GM18951 (cell line): ENCODE measurements around the gene KCNN4.
A peak's percentile ranks its signal among the peaks of the same experiment; 100 is the strongest.
"Not testable (repeated sequence)": the region's sequence is repeated elsewhere in the genome, so short reads cannot be mapped to it uniquely, and the experiment has no call there.

Experiments
- POLR2A ChIP-seq: IDR thresholded peaks from 4 replicates; pipeline ENCODE4 v1.6.1; 2011; ENCODE audit warnings: mild to moderate bottlenecking; ENCODE audit not compliant: insufficient read length, insufficient read depth; ENCODE audit errors: extremely low read depth
- in situ Hi-C: fragments of 300-500 bp; cut with MboI; formaldehyde crosslinking; loops from one replicate; pipeline ENCODE4 v1.12.0; 2022; ENCODE audit warnings: low sequenced_read_pairs, mixed read lengths, inconsistent platforms; ENCODE audit not compliant: unreplicated experiment

The KCNN4 gene

GRCh38 chr19:43775299-43775890, 5.4 kb downstream of the KCNN4 start:
- TF ChIP-seq POLR2A = no peak
- in situ Hi-C loops = no loop called here

- in situ Hi-C loops = not testable (repeated sequence)
Measured at GRCh38 chr19:43774940-43775258, 5.9 kb downstream of the KCNN4 start.

- TF ChIP-seq POLR2A = no peak
- in situ Hi-C loops = no loop called here
Measured at GRCh38 chr19:43774103-43774939, 6.5 kb downstream of the KCNN4 start.

- in situ Hi-C loops = no loop called here
Measured at GRCh38 chr19:43773725-43774102, 7.1 kb downstream of the KCNN4 start.

GRCh38 chr19:43769256-43769655, 11.5 kb downstream of the KCNN4 start:
- TF ChIP-seq POLR2A = peak; percentile 23
- in situ Hi-C loops = no loop called here

More at GRCh38 chr19:43773725-43774102, 7.1 kb downstream of the KCNN4 start:
- TF ChIP-seq POLR2A = no peak

- in situ Hi-C loops = no loop called here
- no peak for TF ChIP-seq POLR2A
Measured at GRCh38 chr19:43768273-43769050, 12.3 kb downstream of the KCNN4 start.

GRCh38 chr19:43767818-43768217, 13.0 kb downstream of the KCNN4 start:
- TF ChIP-seq POLR2A = no peak
- in situ Hi-C loops = no loop called here

GRCh38 chr19:43767316-43767715, 13.5 kb downstream of the KCNN4 start:
- TF ChIP-seq POLR2A = no peak
- in situ Hi-C loops = no loop called here

- no peak for TF ChIP-seq POLR2A
- in situ Hi-C loops = no loop called here
Measured at GRCh38 chr19:43766755-43767043, 14.1 kb downstream of the KCNN4 start.

- in situ Hi-C loops = no loop called here
Measured at GRCh38 chr19:43765109-43765876, 15.5 kb downstream of the KCNN4 start.

GRCh38 chr19:43764684-43765083, 16.1 kb downstream of the KCNN4 start:
- in situ Hi-C loops = not testable (repeated sequence)

More at GRCh38 chr19:43765109-43765876, 15.5 kb downstream of the KCNN4 start:
- TF ChIP-seq POLR2A = no peak

GRCh38 chr19:43763473-43763939, 17.3 kb downstream of the KCNN4 start:
- peak; percentile 48 for TF ChIP-seq POLR2A
- in situ Hi-C loops = no loop called here

- in situ Hi-C loops = no loop called here
- no peak for TF ChIP-seq POLR2A
Measured at GRCh38 chr19:43762814-43763213, 18.0 kb downstream of the KCNN4 start.
